ENCODE data around the gene PRKN.

Gene PRKN

DNA sequence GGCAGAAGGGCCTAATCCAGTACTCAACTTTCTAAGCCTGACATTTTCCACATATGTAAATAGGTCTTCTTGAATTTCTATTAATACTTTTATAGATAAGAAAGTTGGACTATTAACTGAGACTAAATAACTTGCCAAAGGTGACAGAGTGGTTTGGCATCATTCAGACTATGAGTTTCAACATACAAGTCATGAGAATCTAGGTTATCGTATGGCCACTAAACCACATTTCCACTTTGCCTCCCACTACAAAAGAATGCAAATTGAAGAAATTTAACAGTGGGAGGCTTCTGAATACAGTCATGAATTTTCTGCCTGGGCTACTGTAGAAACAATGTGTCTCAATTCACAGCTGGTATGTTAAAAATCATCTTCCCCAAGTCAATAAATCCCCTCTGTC, 922.7 kb downstream of the PRKN start:
- TF ChIP-seq, protein P1, sequence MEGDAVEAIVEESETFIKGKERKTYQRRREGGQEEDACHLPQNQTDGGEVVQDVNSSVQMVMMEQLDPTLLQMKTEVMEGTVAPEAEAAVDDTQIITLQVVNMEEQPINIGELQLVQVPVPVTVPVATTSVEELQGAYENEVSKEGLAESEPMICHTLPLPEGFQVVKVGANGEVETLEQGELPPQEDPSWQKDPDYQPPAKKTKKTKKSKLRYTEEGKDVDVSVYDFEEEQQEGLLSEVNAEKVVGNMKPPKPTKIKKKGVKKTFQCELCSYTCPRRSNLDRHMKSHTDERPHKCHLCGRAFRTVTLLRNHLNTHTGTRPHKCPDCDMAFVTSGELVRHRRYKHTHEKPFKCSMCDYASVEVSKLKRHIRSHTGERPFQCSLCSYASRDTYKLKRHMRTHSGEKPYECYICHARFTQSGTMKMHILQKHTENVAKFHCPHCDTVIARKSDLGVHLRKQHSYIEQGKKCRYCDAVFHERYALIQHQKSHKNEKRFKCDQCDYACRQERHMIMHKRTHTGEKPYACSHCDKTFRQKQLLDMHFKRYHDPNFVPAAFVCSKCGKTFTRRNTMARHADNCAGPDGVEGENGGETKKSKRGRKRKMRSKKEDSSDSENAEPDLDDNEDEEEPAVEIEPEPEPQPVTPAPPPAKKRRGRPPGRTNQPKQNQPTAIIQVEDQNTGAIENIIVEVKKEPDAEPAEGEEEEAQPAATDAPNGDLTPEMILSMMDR (IDR thresholded peaks at IDR 0.05), result no peak

DNA sequence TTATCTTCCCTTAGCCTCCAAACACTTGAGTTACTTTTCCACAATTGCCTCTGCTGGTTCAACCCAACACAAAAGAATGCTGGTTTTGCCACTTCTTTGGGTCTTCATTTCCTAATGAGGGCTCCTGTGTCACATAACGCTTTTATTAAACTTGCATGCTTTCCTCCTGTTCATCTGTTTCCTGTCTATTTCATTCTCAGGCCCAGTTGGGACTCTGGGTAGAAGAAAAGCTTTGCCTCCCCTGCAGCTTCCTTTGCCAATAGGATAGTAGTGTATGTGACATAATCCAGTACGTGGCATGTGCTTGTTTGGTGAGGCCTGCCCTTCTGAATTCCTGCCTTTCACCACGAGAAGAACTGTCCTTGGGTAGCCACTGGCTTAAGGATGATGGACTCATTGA, 924.4 kb downstream of the PRKN start:
- TF ChIP-seq, protein P1 (IDR thresholded peaks at IDR 0.05), result no peak

DNA sequence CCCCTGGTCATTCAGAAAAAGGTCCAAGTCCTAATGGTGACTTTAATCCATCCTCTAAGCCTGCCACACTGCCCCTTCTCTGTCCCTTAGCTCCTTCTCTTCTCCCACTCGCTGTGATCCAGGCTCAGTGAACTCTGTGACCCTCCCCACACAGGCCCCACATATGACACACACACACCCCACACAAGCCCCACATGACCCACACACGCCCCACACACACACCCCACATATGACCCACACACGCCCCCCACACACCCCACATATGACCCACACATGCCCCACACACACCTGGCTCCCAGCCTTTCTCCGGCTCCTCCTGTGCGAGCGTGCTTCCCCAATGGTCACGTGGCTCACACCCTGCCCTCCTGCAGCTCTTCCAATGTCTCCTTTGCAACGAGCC, 925.3 kb downstream of the PRKN start:
- TF ChIP-seq, protein P1 (IDR thresholded peaks at IDR 0.05), result no peak

DNA sequence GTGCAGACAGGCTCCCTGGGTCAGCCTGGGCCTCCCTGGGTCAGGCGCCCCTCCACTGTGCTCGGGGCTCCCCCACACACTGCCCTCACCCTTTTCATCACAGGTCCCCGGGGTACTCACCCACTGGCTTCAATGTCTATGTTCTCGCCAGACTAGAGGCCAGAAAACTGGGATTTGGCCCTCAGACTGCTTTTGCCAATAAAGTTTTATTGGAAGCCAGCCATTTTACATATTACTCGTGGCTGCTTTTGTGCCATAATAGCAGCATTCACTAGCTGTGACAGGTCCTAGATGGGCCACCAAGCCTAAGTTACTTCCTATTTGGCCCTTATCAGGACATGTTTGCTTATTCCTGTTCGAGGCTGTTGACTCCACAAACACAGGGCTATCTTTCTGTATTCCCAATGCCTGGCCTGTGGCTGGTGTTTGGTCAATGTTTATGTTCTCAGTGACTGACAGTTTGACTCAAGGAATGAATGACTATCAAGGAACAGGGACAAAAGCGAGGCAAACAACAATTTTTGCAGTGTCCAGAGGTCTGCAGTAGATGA, 928.6 kb downstream of the PRKN start:
- TF ChIP-seq, protein P1 (IDR thresholded peaks at IDR 0.05), result no peak

DNA sequence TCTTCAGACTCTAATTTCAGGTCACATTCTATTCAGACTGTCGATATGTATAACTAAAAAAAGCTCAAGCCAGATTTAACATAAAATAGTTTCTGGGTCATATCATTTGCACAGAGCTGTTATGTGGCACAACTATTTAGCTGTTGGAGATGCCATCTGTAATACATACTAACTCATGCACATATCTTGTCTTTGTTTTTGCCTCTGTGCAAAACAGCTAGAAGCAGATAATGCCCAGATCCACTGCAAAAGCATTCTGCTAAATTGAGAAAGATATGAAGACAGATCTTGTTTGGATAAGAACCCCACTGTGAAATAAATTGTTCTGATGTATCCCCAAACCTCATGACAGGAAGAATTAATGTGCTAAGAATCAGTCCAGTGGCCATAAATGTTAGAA, 930.9 kb downstream of the PRKN start:
- TF ChIP-seq, protein P1 (IDR thresholded peaks at IDR 0.05), result no peak

DNA sequence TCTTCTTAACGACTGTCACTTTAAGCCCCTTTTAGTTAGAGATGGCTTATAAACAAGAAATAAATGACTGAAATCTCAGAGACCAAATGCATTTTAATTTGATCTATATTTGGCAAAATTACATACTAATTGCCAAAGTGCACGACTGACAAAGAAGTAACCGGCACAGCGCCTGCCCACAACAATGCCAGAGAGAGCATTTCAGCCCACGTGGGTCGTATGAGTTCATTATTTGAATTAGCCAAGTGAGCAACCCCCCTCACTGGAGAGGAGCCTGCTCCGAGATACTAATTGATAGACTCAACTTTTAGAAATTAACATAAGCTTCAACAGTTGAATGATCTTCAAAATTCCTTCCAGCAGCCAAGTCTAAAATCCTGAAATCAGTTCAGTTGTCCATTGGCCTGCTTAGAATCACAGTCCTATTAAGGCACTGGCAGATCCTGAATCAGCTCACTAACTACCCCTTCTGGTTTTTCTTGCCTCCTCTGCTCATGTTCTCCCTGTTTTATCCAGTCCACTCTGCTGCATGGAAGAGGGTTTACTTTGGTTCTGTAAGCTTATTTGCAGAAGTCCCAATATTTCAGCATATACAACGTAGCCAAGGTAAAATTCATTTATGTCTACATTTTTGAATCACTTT, 934.6 kb downstream of the PRKN start:
- TF ChIP-seq, protein P1 (IDR thresholded peaks at IDR 0.05), result no peak

DNA sequence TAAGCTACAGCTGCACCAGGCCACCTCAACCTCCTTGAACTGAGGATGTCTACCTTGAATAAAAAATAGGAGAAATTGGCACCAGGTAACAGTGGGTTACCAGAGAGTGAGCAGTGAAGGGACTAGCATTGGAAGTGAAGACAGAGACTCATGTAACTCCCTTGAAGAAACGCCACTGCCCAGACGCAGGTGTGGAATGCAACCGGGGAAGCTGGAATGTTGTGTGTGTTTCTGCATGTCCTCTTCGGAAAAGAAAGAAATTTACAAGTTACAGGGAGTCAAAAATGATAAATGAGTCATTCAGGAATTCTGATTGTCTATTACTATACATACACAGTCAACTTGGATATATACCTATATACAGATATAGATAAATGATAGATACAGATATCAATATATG, 939.0 kb downstream of the PRKN start:
- TF ChIP-seq, protein P1 (IDR thresholded peaks at IDR 0.05), result no peak

DNA sequence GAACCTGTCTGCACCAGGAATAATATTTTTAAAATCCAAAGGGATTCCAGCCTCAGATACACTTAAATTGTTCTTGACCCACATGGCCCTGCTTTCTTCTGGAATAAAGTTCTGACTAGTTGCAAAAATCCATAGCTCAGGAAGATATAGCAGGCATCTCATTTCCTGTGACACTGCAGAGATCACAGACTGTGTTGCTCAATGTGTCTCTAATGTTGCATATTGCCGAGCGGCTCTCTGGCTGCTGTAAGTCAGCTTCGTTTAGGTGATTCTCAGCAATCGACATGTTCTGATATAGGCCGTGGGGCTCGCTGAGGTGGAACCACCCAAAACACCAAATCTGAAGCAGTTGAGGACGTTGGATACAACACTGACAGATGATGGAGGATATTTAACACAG, 955.4 kb downstream of the PRKN start:
- TF ChIP-seq, protein P1 (IDR thresholded peaks at IDR 0.05), result no peak

All from LNCAP (cell line).